Measurements from ENCODE around the gene DNAH11.
A peak's percentile ranks its signal among the peaks of the same experiment; 100 is the strongest.
"Not testable (repeated sequence)": the region's sequence is repeated elsewhere in the genome, so short reads cannot be mapped to it uniquely, and the experiment has no call there.

Gene DNAH11

GRCh38 chr7:21777921-21778320, 235.1 kb downstream of the DNAH11 start:
- no peak for DNase-seq

- no peak for DNase-seq
These were observed 236.1 kb downstream of the DNAH11 start for GRCh38 chr7:21778953-21779352.

- DNase-seq: no peak
These were observed 240.2 kb downstream of the DNAH11 start for GRCh38 chr7:21782996-21783395.

- DNase-seq: no peak
These were observed 242.2 kb downstream of the DNAH11 start for GRCh38 chr7:21784989-21785388.

GRCh38 chr7:21805791-21806190, 263.0 kb downstream of the DNAH11 start:
- no peak for DNase-seq

GRCh38 chr7:21806388-21806787, 263.5 kb downstream of the DNAH11 start:
- DNase-seq: no peak

GRCh38 chr7:21819048-21819447, 276.2 kb downstream of the DNAH11 start:
- DNase-seq: peak; percentile 12

- DNase-seq: no peak
These were observed 286.0 kb downstream of the DNAH11 start for GRCh38 chr7:21828841-21829240.

- DNase-seq: no peak
These were observed 286.9 kb downstream of the DNAH11 start for GRCh38 chr7:21829731-21830130.

- DNase-seq: no peak
These were observed 301.9 kb downstream of the DNAH11 start for GRCh38 chr7:21844742-21845141.

GRCh38 chr7:21850531-21851285, 307.9 kb downstream of the DNAH11 start:
- DNase-seq: no peak

- DNase-seq: no peak
These were observed 308.7 kb downstream of the DNAH11 start for GRCh38 chr7:21851559-21851967.

GRCh38 chr7:21865631-21866204, 322.9 kb downstream of the DNAH11 start:
- not testable (repeated sequence) for DNase-seq

- no peak for DNase-seq
These were observed 323.9 kb downstream of the DNAH11 start for GRCh38 chr7:21866731-21867130.

- DNase-seq: no peak
These were observed 324.4 kb downstream of the DNAH11 start for GRCh38 chr7:21867226-21867625.

- DNase-seq: no peak
These were observed 325.2 kb downstream of the DNAH11 start for GRCh38 chr7:21867816-21868575.

- DNase-seq: no peak
These were observed 325.7 kb downstream of the DNAH11 start for GRCh38 chr7:21868576-21868850.

GRCh38 chr7:21869785-21870402, 327.1 kb downstream of the DNAH11 start:
- no peak for DNase-seq

- no peak for DNase-seq
These were observed 340.2 kb downstream of the DNAH11 start for GRCh38 chr7:21883069-21883468.

- not testable (repeated sequence) for DNase-seq
These were observed 340.7 kb downstream of the DNAH11 start for GRCh38 chr7:21883501-21883900.

GRCh38 chr7:21884496-21884895, 341.7 kb downstream of the DNAH11 start:
- no peak for DNase-seq

GRCh38 chr7:21886396-21886795, 343.6 kb downstream of the DNAH11 start:
- DNase-seq: no peak

GRCh38 chr7:21887353-21887752, 344.5 kb downstream of the DNAH11 start:
- no peak for DNase-seq

GRCh38 chr7:21887779-21888178, 344.9 kb downstream of the DNAH11 start:
- no peak for DNase-seq
